Ammon's horn (tissue), 1 donor: ENCODE data around the gene TSPAN5.

ENCODE experiments used
- DNase-seq: peaks from one replicate; pipeline ENCODE4 v3.0.0-alpha.2; 2016; ENCODE audit warnings: low spot score

The TSPAN5 gene

DNA sequence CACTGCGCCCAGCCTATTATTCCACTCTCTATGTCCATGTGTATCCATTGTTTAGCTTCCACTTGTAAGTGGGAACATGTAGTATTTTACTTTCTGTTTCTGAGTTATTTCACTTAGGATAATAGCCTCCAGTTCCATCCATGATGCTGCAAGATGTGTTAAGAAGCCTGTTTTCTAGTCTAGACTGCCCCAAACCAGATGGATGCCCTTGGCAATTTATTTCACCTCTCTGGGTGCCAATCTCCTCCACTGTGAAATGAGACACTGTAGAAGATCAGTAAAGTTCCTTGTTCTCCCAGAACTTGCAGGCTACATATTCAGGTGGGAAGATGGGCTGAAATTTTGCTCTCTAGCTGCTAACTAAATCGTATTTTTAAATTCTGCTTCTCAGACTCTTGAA, 72.8 kb downstream of the TSPAN5 start:
- DNase-seq: no peak

DNA sequence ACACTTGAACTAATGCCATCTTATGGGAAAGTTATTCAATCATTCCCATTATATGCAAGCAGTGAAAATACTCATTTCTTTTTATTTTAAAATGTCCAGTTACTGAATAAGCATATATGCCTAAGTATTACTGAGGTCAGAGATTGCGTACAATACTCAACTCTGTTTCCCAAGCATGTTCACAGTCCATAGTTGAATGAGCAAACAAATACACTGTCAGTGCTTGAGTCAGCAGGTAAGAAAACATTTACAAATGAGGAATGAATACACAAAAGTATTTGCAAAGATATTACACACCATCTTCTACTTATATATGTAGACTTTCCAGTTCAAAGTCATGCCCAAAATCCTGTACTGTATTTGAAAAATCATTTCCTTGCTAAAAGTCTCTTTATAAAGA, 74.1 kb downstream of the TSPAN5 start:
- no peak for DNase-seq

GRCh38 chr4:98583265-98583664, 75.1 kb downstream of the TSPAN5 start:
- DNase-seq: no peak

- no peak for DNase-seq
Observed at GRCh38 chr4:98581126-98581525, 77.3 kb downstream of the TSPAN5 start.

DNA sequence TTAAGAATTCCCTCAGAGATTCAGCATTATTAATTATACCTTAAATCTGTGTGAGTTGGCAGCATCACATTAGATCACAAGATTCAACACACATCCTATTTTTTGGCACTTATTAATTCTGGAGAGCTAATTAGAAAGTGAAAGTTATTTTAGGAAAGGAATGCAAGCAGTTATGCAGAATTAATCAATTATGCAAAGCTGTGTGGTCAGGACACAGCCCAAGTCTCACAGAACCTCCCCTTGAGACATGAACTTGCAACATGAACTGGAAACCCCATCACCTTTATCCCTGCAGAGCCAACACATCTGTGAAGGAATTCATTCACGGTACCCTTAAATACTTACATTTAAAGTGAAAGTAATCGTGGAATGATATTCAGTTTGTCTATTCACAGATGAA, 80.5 kb downstream of the TSPAN5 start:
- no peak for DNase-seq

DNA sequence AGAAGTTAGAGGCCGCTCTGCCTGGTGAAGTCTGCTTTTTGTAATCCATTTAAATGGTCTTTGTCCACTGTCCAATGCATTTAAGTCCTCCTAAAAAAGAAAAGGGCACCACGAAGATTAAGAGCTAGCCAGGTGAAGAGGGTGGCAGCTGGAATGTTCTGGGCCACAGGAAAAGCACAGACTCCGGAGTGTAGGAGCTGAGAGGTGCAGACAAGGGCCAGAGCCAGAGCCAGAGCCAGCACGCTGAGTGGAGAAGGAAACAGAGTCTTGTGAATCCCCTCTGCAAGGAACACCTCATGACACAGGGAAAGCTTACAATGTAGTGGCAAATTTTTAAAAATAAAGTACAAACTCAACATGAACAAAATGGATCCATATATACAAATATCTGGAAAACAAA, 83.6 kb downstream of the TSPAN5 start:
- no peak for DNase-seq

DNA sequence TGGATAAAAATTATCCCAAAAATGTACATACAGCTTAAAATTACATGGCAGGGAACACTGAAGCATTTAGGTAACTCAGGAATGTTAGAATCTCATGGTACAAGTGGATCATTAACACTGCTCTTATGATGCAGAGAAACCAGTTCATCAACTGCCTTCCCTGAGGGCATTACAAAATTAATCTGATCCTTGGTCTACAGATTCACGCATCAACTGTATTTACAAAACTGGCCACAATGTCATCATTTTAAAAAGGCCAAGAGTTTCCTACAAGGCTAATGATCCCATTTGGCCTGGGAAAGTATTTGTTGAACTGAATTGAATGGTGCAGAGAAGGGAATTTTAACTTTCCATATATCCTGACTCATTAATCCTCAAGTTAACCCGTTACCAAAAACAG, 84.6 kb downstream of the TSPAN5 start:
- DNase-seq: no peak

GRCh38 chr4:98572697-98573096, 85.7 kb downstream of the TSPAN5 start:
- no peak for DNase-seq

- DNase-seq: no peak
Observed at GRCh38 chr4:98571161-98571786, 87.1 kb downstream of the TSPAN5 start.

GRCh38 chr4:98570151-98570797, 88.1 kb downstream of the TSPAN5 start:
- DNase-seq: no peak

DNA sequence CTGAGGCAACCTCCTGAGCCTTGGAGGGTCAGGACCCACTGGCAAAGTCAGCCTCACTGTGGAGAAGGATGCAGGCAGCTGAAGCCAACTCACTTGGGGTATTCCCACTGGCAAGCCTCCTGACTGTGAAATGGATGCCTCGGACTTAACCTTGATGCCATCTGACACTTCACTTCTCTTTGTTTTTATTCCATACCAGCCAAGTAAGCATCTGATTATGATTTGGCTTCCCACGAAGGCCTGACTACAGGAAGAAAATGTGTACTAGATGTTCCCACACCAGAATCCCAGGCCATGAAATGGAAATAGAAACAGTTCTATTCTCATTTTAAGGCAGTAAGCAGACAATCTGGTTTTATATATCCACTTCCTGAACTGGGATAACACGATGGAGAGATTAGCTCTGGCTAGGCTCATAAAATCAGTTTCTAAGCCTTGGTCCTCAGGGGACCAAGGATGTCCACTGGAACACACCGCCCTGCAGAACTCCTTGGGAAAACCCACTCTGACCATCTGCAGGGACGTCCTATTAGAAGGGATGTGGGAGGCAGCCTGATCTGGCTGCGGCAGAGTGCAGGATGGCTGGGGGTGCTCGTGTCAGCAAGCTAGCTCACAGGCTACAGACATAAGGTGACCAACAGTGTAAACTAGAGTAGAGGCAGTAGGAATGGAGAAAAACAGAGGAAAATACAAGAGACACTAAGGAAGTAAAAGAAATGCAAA, 89.3 kb downstream of the TSPAN5 start:
- DNase-seq: no peak

GRCh38 chr4:98567611-98568010, 90.8 kb downstream of the TSPAN5 start:
- no peak for DNase-seq

DNA sequence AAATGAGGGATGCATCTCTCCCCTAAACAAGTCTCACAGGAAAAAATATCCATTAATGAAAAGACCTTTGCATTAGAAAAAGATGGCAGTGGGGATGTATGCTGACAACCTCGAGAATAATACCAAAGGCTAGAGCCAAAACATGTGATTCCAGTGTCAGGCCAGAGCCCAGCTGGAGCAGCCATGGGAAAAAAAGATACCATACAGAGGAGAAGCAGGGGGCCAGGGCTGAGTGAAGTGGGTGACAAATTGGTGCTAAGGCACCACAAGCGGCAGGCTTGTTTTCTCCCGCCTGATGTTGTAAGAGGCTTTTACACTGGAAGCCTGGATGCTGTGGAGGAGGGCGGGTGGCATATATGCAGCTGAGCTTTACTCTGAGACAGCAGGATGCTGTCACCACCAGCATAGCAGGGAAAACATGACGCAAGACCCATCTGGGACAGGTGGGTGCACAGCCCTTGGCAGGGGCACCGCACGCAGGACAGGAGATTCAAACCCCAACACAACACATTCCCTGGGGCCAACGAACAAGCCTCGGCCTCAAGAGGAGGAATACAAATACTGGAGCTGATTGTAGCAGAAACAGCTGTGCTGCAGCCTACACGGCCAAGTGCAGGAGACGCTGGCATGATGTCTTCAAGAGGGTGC, 91.9 kb downstream of the TSPAN5 start:
- peak; percentile 90 for DNase-seq

GRCh38 chr4:98565681-98566301, 92.6 kb downstream of the TSPAN5 start:
- no peak for DNase-seq

GRCh38 chr4:98564852-98565251, 93.6 kb downstream of the TSPAN5 start:
- peak; percentile 65 for DNase-seq

DNA sequence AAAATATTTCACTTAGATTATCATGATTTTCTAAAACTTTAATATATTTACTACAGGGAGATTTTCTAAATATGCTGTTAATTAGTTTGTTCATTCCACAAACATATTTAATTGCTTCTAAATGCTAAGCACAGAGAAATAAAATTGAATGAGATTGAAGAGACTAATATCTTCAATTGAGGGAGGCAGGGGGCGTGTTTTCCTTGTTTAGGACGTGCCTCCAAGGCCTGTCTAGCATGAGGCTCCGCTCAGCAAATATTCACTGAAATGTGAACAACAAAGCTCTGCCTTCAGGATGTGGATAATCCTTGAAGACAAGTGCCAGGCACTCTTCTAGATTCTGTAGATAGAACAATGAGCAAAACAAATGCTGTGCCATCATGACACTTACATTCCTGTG, 98.1 kb downstream of the TSPAN5 start:
- no peak for DNase-seq

- no peak for DNase-seq
Observed at GRCh38 chr4:98558471-98559169, 99.8 kb downstream of the TSPAN5 start.

DNA sequence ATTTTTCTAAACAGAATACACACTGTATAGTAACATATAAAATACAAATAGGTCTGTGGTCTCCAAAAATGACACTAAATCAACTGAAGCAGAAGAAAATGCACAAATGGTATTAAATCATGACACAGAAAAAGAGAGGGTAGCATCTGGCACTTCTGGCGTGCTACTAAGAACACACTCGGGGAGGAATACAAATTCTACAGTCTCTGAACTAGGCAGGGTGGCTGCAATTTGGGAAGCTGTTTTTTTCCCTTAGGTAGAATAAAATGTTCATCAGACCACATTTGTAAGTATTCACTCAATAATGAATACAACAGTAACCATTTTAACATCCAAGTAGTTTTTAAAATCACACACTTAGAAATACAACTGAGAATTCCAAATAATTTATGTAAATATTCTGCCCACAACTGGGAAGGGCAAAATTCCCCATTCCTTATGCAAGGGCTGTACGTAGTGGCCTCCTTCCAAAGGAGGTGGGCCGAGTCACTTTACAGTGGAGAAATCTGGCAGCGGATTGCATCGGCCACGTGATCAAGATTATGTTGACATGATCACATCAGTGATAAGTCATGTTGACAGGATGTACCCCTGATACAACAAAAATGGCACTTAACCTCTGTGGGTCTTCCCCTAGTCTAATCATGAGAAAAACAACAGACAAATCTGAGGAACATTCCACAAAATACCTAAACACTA, 101.1 kb downstream of the TSPAN5 start:
- no peak for DNase-seq

DNA sequence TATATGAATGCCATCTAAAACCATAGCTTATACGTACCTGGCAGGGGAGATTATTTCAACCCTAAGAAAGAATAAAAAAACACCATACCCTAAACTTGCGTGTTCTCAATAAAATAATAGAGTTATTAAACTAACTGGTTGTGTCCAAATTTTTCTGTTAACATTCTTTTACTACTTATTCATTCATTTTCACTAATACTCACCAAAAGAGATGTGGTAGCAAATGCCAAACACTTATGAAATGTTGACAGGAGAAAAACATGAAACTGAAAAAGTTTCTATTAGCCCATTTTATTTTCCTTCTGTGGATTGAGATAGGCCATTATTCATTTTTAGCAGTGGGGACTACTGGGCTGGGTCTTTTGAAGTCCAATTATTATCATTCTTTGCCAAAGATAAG, 102.0 kb downstream of the TSPAN5 start:
- no peak for DNase-seq

DNA sequence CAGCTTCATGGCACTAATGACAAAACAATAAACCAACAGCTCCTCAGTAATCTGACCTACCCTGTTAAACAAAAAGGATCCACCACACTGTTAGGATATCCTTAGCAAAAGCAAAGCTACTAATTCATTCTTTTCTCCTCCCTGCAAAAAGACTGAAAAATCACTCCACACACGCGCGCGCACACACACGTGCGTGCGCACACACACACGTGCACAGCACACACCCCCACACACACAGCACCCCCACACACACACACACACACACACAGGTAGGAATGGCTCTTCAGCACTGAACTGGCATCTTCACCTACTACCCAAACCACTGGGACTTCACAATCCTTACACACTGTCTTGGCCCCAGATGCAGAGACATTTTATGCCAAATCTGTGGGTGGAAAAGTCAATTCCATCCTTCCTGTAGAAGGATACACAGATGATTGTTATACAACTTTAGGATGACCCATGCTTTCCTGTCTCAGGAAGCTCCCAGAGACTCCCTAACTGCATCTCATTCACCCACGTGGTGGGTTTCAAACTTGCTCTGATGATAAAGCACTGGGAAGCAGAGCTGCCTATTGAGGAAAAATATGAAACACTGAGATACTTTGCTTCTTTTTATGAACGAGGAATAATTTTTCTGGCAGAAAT, 102.5 kb downstream of the TSPAN5 start:
- no peak for DNase-seq
